HTERT RPE-1 (cell line): Measurements from ENCODE around the gene CLMN.

Experiments
- in situ Hi-C: fragments of 300-500 bp; cut with MboI; formaldehyde crosslinking; loops from 4 replicates; pipeline ENCODE4 v1.14.3; 2020; ENCODE audit warnings: low sequenced_read_pairs

CLMN gene

DNA sequence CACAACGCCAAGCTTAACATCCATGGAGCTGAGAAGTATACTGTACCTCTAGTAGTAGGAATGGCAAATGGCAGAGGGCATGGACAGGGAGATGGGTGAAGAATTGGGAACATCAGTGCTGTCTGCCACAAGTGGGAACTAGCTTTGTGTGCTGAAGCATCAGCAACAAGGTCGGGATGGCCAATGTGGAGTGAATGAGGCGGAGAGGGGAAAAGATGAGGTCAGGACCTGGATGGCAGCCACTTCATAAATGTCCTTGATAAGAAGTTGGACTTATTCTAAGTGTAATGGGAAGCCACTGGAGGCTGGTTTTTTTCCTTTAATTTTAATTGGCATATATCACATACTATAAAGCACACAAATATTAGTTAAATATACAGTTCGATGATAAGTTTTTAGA lies 21.9 kb upstream of the CLMN start:
- in situ Hi-C loops, result no loop called here

GRCh38 chr14:95341115-95341514 lies 21.4 kb upstream of the CLMN start:
- in situ Hi-C loops, result no loop called here

DNA sequence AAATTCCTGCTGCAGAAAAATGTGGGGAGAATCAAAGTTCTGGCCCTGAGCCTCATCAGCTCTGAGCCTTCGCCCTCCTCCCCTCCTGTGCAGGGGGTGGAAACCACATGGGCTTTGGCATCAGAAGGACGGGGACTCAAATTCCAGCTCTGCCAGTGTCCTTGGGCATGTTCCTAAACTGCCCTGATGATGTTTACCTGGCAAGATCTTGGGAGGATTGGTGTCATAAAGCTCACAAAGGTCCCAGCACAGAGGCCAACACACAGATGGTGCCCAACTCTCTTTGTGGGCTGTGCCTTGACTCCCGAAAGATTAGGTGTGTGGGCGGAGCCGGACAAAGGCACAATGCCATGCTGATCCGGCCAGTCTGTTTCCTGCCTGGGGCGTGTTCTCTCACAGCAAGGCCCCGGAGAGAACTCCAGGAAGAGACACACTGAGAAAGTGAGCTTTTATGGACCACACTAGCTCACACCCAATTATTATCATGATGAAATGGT lies 20.5 kb upstream of the CLMN start:
- in situ Hi-C loops, result no loop called here

DNA sequence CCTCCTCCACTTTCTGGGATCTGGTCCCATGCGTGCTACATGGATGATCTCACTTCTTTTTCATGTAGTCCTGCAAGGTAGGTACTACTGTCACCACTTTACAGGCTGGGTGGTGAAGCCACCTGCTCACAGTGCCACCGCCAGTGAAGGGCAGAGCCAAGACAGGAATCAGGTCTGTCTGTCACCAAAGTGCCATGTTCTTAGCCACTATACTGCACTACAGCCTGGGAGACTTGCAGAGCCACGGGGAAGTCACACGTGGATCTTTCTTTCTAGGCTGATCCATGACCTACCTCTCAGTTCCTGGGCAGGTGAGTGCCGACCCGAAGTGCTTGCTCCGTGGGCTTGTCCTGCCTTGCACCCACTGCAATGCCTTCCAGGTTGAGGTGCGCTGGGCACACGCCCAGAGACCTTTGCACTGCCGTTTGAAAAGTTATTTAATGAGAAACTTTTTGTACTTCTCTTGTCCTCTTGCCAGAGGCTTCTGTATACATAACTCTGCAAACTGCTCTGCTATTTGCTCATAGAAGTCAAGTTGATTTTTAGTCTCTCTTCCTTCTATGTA lies 19.7 kb upstream of the CLMN start:
- in situ Hi-C loops, result no loop called here

DNA sequence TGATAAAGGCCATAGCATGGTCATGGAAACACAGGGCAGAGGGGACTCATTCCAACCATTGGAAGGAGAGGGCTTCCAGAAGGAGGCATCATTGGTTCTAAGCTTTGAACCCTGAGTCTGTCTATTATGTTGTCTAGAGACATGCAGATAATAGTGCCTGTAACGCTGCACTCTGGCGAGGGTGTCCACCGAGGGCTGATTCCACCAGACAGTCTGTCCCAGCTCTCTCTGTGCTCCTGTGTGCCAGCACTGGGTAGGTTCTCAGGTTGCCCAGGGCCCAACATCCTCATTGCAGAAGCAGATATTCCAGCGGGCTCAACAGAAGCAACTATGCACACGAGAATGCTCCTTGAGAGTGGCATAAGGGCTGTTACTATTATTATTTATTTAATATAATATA lies 18.7 kb upstream of the CLMN start:
- in situ Hi-C loops, result no loop called here

- in situ Hi-C loops, result no loop called here
These were observed 17.4 kb upstream of the CLMN start for GRCh38 chr14:95337041-95337595.

- in situ Hi-C loops, result no loop called here
These were observed 16.6 kb upstream of the CLMN start for GRCh38 chr14:95336192-95336760.

GRCh38 chr14:95335071-95335470 lies 15.4 kb upstream of the CLMN start:
- in situ Hi-C loops, result no loop called here

- in situ Hi-C loops, result no loop called here
These were observed 14.3 kb upstream of the CLMN start for GRCh38 chr14:95334044-95334443.

DNA sequence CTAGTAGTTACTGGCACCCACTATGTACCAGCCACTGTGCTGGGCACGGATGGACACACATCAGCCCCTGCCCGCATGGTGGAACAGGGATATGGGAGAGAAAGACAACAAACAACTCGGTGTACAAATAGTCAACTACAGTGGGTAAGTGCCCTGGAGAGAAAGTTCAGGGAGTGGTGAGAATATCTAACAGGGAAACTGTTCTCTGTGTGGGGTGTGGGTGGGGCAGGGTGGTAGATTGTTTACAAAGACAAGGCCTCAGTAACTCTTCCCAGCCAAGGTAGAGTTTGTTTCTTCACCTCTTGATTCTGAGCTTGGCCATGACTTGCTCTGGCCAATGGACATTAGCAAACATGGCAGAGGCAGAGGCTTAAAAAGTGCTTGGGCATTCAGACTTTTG lies 12.9 kb upstream of the CLMN start:
- in situ Hi-C loops, result no loop called here

GRCh38 chr14:95331708-95332408 lies 12.2 kb upstream of the CLMN start:
- in situ Hi-C loops, result no loop called here

- in situ Hi-C loops, result no loop called here
These were observed 11.1 kb upstream of the CLMN start for GRCh38 chr14:95330591-95331370.

GRCh38 chr14:95329941-95330340 lies 10.2 kb upstream of the CLMN start:
- in situ Hi-C loops, result no loop called here

DNA sequence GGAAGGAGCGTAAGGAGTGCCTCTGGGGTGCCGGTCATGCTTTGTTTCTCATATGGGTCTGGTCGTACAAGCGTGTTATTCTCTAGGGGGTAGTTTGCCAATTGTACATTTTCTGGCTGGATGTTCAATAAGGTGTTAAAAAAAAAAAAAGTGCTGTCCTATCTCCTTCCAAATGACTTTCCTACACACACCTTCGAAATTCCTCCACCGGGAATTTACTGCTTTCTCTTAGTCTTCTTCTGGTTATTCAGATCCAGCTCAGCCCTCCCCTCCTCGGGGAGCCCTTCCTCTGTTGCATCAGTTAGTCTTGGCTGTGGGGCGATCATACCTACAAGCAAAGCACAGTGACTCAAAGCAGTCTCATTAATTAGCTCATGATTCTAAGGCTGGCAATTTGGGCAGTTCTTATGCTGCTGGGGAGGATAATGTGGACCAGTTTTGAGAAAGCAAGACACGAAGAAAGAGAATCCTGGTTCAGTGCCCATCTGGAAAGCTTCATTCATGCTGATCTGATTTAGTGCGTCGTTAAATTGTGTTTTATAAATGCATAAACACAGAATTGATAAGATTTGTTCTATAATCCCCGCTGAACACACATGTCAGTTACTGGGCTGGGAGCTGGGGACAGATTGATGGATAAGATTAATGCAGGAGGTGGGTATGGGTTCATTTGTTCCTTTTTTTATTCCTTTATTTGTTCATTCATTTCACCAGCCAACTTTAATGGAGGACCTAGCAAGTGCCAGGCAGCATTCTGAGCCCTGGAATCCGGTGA lies 9.2 kb upstream of the CLMN start:
- in situ Hi-C loops, result no loop called here

- in situ Hi-C loops, result no loop called here
These were observed 8.1 kb upstream of the CLMN start for GRCh38 chr14:95327558-95328374.

- in situ Hi-C loops, result no loop called here
These were observed 7.3 kb upstream of the CLMN start for GRCh38 chr14:95326987-95327386.

DNA sequence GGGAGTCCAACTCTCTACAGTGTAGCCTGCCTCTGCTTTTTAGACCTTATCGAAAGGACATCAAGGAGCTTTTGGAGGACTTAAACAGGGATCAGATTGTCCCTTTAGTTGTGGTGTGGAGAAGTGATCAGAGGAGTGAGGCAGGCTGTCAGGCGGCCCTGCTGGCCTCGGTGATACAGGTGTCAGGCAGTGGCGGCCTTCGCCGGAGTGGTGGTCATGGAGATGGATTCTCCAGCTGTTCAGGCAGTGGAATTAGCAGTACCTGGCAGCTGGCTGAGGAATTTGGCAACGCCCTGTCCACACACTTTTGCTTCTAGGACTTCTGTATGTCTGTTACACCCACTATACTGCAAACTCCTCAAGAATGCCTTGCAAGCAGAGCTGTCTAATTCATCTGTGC lies 4.2 kb upstream of the CLMN start:
- in situ Hi-C loops, result no loop called here

DNA sequence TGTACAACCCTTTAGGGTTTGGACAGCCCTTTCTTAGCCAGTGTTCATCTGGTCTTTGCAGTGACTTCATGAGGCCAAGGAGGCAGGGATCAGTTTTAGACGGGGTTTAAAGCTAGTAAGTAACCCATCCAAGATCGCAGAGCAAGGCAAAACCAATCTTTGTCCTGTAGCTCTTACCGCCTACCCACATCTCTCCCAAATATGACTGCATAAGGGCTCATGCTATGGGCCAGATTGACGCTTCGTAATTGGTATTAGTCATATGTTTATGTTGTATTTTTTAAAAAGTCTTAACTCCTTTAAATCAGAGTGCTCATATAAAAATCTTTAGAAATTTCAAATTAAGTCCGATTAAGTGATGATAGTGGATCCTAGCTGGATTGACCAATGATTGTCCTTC lies 3.7 kb upstream of the CLMN start:
- in situ Hi-C loops, result no loop called here

DNA sequence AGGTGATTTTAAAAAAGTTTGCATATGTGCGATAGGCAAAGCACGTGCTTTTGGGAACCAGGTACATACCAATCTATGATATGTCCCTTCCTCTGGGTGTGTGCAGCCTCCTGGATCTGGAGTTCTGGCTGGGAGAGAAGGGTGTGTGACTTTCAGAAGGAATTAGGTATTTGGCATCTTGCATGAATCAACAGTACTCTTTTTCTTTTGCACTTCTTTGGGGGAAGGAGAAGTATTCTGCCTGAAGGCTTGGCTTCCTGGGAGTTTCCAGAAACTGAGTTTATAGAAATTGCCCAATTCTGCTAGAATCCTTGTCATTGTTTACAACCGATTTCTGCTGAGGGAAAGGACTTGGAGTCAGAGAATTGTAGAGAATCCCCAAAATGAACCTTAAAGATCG lies 2.9 kb upstream of the CLMN start:
- in situ Hi-C loops, result no loop called here
